ENCODE results near the gene PLXNC1.

DNA sequence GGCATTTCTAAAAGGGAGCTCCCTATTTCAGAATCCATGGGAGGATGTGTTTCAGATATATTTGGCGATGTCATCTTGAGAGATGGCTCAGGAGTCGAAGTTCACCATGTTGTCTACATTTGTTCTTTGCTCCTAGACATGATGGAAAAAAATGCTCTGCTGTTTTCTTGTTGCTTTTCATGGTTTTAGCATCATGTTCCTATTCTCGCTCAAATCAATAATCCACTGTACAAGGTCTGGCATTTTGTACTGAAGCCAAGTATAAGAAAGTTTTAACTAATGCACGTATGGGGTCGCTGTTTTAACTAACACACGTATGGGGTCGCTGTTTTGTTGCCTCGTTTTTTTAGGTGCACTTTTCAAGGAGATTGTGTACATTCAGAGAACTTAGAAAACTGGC lies 60.9 kb downstream of the PLXNC1 start:
- no peak for TF ChIP-seq GTF2F1 (IDR thresholded peaks at IDR 0.05; ENCODE audit: borderline replicate concordance, low read depth, low read length)
- TF ChIP-seq EZH2 (IDR thresholded peaks at IDR 0.05; ENCODE audit: low read depth, low read length, severe bottlenecking) = no peak
